Measurements from ENCODE around the gene CCDC167. TPM values are rescaled to one million over a fixed set of nuclear protein-coding genes. Genes with fewer than 3 reads are reported as not detected.

Gene CCDC167
- total and polyA plus RNA-seq, 10 of the 15 experiments (the other 5 are each of a cell fraction or from before 2014, with no cell fraction given), result 74.9 to 380 (median 137) TPM

GRCh38 chr6:37523412-37523811 lies 23.7 kb upstream of the CCDC167 start:
- Histone ChIP-seq H3K27me3 (replicated peaks in 1 of 2; ENCODE audit: control insufficient read depth in 2 of 2, insufficient read depth in 2 of 2, low read length in 1 of 2) (no peaks in the 10 kb centered on the region), H2AFZ (ENCODE audit: control insufficient read depth, low read depth, low read length) (no peak overlapping the region), H3K9me3 (replicated peaks; ENCODE audit: control insufficient read depth, insufficient read depth, low read length) (no peaks in the 10 kb centered on the region; the same call in 2 of the 3 replicates), H3K9ac (ENCODE audit: control insufficient read depth, insufficient read depth, low read length) (no peak overlapping the region), H3K36me3 (ENCODE audit: control insufficient read depth in 2 of 2, insufficient read depth in 2 of 2, low read length in 1 of 2) (no peaks in the 10 kb centered on the region), H4K20me1 (ENCODE audit: control insufficient read depth, insufficient read depth) (no peaks in the 10 kb centered on the region), H3K4me1 (ENCODE audit: control insufficient read depth, insufficient read depth, low read length) (peaks cover 16% of the 10 kb centered on the region), H3K4me2 (ENCODE audit: control insufficient read depth, insufficient read depth) (no peak overlapping the region), H3K27ac (ENCODE audit: control insufficient read depth, insufficient read depth) (no peak overlapping the region), H3K4me3 (no peak overlapping the region), H3K79me2 (ENCODE audit: control insufficient read depth, insufficient read depth, low read length) (no peaks in the 10 kb centered on the region)
- ChIA-PET POLR2A (interaction anchor here (0.7 kb wide), 1 partner anchor 12 kb away, joined by 5 read pairs; no protein-coding TSS in a partner anchor), RAD21 (ENCODE audit: unreplicated experiment) (interaction anchor here (0.6 to 1.5 kb wide), 3 partner anchors 15 to 489 kb away, joined by 3 to 5 read pairs (median 3); no protein-coding TSS in a partner anchor), CTCF (no interaction called here), SMC1A (ENCODE audit: uncharacterized antibody, unreplicated experiment) (interaction anchor here (1.3 kb wide), 1 partner anchor 42 kb away, joined by 4 read pairs; no protein-coding TSS in a partner anchor)
- no peak for ATAC-seq
- no peak for FAIRE-seq
- DNase-seq (ENCODE audit: low read depth, low spot score), result no peak
- intact Hi-C loops (cut with micrococcal nuclease; ENCODE audit: unreplicated experiment) (no loop called here), in situ Hi-C loops (cut with MboI) (no loop called here)
- TF ChIP-seq EZH2 (IDR thresholded peaks at IDR 0.05; ENCODE audit: borderline replicate concordance, control insufficient read depth, low read depth, low read length) (no peak), SREBF2 (IDR thresholded peaks at IDR 0.05; ENCODE audit: low read length) (no peak), FOXK2 (IDR thresholded peaks at IDR 0.05) (no peak), ZNF384 (IDR thresholded peaks at IDR 0.05; ENCODE audit: borderline replicate concordance, low read depth, low read length) (0 out of 2 replicates have a peak, but pooled peaks have one; percentile 34), ZNF24 (IDR thresholded peaks at IDR 0.05) (no peak)
- TF ChIP-seq, protein P1, sequence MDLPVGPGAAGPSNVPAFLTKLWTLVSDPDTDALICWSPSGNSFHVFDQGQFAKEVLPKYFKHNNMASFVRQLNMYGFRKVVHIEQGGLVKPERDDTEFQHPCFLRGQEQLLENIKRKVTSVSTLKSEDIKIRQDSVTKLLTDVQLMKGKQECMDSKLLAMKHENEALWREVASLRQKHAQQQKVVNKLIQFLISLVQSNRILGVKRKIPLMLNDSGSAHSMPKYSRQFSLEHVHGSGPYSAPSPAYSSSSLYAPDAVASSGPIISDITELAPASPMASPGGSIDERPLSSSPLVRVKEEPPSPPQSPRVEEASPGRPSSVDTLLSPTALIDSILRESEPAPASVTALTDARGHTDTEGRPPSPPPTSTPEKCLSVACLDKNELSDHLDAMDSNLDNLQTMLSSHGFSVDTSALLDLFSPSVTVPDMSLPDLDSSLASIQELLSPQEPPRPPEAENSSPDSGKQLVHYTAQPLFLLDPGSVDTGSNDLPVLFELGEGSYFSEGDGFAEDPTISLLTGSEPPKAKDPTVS (IDR thresholded peaks at IDR 0.05; ENCODE audit: low read depth, low read length), result no peak
- no TSS peak for BruUV-seq (replicated peaks)
- WGBS (ENCODE audit: insufficient coverage, insufficient replicate concordance, low lambda C conversion rate, missing lambda C conversion rate), result 55% methylated on average over 5 of the region's 7 CpGs
